Measurements from ENCODE around the gene MYMX. TPM values are rescaled to one million over a fixed set of nuclear protein-coding genes. Genes with fewer than 3 reads are reported as not detected.
A peak's percentile ranks its signal among the peaks of the same experiment; 100 is the strongest.

Gene MYMX
- total and polyA plus RNA-seq, 2 of the 4 experiments (the other 2 are of a cell fraction): not detected

- no TSS peak for BruUV-seq (replicated peaks)
- DNase-seq (no peak), ATAC-seq (ENCODE audit: low read depth) (no peak)
- no peak overlapping the region for H2AFZ ChIP-seq (replicated peaks; ENCODE audit: low read length, poor library complexity)
- H3K4me1 ChIP-seq (ENCODE audit: control insufficient read depth, insufficient read depth, low read length): peaks cover 8% of the 10 kb centered on the region
- peaks cover 54% of the 10 kb centered on the region for H3K36me3 ChIP-seq (ENCODE audit: control insufficient read depth, insufficient read depth, low read length)
- H2BK20ac ChIP-seq (ENCODE audit: low read depth, low read length): no peak overlapping the region
- no peak overlapping the region for H2BK120ac ChIP-seq (ENCODE audit: low read depth, low read length)
- H3K27ac ChIP-seq (ENCODE audit: insufficient read depth, low read length): no peak overlapping the region
- H3K27me3 ChIP-seq (ENCODE audit: control insufficient read depth, insufficient read depth, low read length): no peaks in the 10 kb centered on the region
- no peak overlapping the region for H3K14ac ChIP-seq (replicated peaks; ENCODE audit: low read depth, low read length)
- H3K9me3 ChIP-seq (ENCODE audit: control insufficient read depth, insufficient read depth, low read length): no peaks in the 10 kb centered on the region
- no peak overlapping the region for H3K4me2 ChIP-seq (ENCODE audit: low read depth, low read length)
- peaks cover 9% of the 10 kb centered on the region; the same call in 1 of the 2 replicates for H3K9me1 ChIP-seq (ENCODE audit: insufficient read depth, low read length)
- no peak overlapping the region for H2BK15ac ChIP-seq (ENCODE audit: low read depth, low read length)
- no peak overlapping the region for H4K91ac ChIP-seq (ENCODE audit: insufficient read depth, low read depth, low read length)
- H3K9ac ChIP-seq (ENCODE audit: low read depth, low read length): no peak overlapping the region
- in situ Hi-C loops (cut with MboI; ENCODE audit: low sequenced_read_pairs) (no loop called here), dilution Hi-C loops (cut with HindIII; ENCODE audit: low sequenced_read_pairs, unreplicated experiment) (no loop called here), intact Hi-C loops (cut with micrococcal nuclease) (no loop called here)
- no peak overlapping the region for H4K8ac ChIP-seq (ENCODE audit: low read depth in 2 of 2, low read length in 2 of 2)
- H3K56ac ChIP-seq (ENCODE audit: extremely low read depth, insufficient read depth, low read length): no peak overlapping the region
- H2BK5ac ChIP-seq (ENCODE audit: low read depth, low read length, poor library complexity, severe bottlenecking): no peak overlapping the region
- 80% methylated on average over 4 of the region's 16 CpGs; no CpG with 5 or more reads in 1 of the 2 experiments for WGBS, 2 experiments (ENCODE audit: extremely low coverage in 2 of 2, insufficient read length in 1 of 2)
- H3K79me1 ChIP-seq (ENCODE audit: low read depth in 1 of 2, low read length in 2 of 2): peaks cover 19 to 67% of the 10 kb centered on the region in 2 experiments
- no peak overlapping the region for H2AK9ac ChIP-seq (replicated peaks; ENCODE audit: low read depth, low read length, poor library complexity)
- H4K20me1 ChIP-seq (ENCODE audit: insufficient read depth, low read length): peaks cover 64% of the 10 kb centered on the region
- no peak overlapping the region for H3K4ac ChIP-seq (ENCODE audit: low read depth, low read length)
- CTCF ChIA-PET: interaction anchor here (1.4 kb wide), 1 partner anchor 18 kb away, joined by 4 read pairs; no protein-coding TSS in a partner anchor
- no peak overlapping the region for H3K4me3 ChIP-seq (ENCODE audit: insufficient read depth, low read depth, low read length)
- H2AK5ac ChIP-seq (ENCODE audit: low read depth, low read length): no peak overlapping the region
- peak overlapping the region; percentile 24; the same call in 1 of the 2 replicates for H3K23ac ChIP-seq (ENCODE audit: low read depth, low read length)
- no peak overlapping the region for H4K5ac ChIP-seq (ENCODE audit: low read depth, low read length)
- H3K18ac ChIP-seq (ENCODE audit: low read depth, low read length): no peak overlapping the region
- TF ChIP-seq POLR2A (IDR thresholded peaks at IDR 0.05; ENCODE audit: low read depth, low read length) (peak; percentile 41), RAD21 (IDR thresholded peaks at IDR 0.05; ENCODE audit: low read length) (no peak), MAFK (IDR thresholded peaks at IDR 0.05; ENCODE audit: low read depth, low read length) (no peak)
- POLR2A ChIA-PET (ENCODE audit: unreplicated experiment): interaction anchor here (0.7 kb wide), 1 partner anchor 9 kb away, joined by 4 read pairs; the partner anchor contains the start of gene HSP90AB1
Observed at GRCh38 chr6:44255105-44255808, 38.5 kb downstream of the MYMX start.

Measured in IMR-90 (cell line).